ELF-1 (cell line): ENCODE data around the gene UPF3B.
"Not testable (repeated sequence)": the region's sequence is repeated elsewhere in the genome, so short reads cannot be mapped to it uniquely, and the experiment has no call there.

Source experiments
- DNase-seq: peaks from one replicate; pipeline ENCODE4 v3.0.0-alpha.2; 2016; ENCODE audit warnings: low read depth, low spot score

The UPF3B gene

GRCh38 chrX:119826399-119826959, 26.3 kb downstream of the UPF3B start:
- no peak for DNase-seq

DNA sequence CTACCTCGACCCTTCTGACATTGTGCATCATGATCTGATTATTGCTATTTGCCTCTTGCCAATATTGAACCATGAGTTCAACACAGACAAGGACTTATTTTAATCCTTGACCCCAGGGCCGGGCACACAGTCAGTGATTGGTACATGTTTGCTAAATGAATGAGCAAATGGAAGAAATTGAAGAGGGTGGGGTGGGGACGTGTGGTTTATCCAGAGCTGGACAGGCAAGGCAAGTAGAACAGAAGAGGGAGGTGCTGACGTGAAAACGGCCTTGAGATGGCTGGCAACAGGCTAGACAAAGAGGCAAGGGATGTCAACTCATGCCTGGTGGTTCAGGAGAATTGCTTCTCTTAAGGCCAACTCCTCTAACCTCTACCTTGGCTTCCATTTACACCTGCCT, 28.5 kb downstream of the UPF3B start:
- DNase-seq = not testable (repeated sequence)

- DNase-seq = not testable (repeated sequence)
Measured at GRCh38 chrX:119821703-119822102, 31.1 kb downstream of the UPF3B start.

DNA sequence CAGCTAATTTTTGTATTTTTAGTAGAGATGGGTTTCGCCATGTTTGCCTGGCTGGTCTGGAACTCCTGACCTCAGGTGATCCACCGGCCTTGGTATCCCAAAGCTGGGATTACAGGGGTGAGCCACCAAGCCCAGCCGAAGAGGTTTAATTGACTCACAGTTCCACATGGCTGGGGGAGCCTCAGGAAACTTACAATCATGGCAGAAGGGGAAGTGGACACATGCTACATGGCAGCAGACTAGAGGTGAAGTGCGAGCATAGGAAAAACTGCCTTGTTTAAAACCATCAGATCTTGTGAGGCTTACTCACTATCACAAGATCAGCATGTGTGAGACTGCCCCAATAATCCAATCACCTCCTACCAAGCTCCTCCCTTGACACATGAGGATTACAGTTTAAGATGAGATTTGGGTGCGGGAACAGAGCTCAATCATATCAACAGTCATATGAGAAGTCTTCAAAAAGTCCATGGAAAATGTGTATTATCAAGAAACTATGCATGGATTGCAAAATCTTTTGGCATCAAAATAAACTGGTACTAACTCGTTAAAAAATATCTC, 35.6 kb downstream of the UPF3B start:
- DNase-seq = no peak

DNA sequence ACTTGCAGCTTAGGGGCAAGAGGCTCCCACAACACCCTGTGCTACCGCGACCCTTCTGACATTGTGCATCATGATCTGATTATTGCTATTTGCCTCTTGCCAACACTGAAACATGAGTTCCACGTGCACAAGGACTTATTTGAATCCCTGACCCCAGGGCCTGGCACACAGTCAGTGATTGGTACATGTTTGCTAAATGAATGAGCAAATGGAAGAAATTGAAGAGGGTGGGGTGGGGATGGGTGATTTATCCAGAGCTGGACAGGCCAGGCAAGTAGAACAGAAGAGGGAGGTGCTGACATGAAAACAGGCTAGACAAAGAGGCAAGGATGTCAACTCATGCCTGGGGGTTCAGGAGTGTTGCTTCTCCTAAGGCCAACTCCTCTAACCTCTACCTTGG, 36.5 kb downstream of the UPF3B start:
- peak; percentile 9 for DNase-seq

GRCh38 chrX:119809185-119809666, 43.5 kb downstream of the UPF3B start:
- DNase-seq = peak; percentile 46

DNA sequence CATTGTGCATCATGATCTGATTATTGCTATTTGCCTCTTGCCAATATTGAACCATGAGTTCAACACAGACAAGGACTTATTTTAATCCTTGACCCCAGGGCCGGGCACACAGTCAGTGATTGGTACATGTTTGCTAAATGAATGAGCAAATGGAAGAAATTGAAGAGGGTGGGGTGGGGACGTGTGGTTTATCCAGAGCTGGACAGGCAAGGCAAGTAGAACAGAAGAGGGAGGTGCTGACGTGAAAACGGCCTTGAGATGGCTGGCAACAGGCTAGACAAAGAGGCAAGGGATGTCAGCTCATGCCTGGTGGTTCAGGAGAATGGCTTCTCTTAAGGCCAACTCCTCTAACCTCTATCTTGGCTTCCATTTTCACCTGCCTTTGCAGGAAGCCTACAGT, 44.3 kb downstream of the UPF3B start:
- not testable (repeated sequence) for DNase-seq

- no peak for DNase-seq
Measured at GRCh38 chrX:119802546-119802945, 50.2 kb downstream of the UPF3B start.

- DNase-seq = no peak
Measured at GRCh38 chrX:119801253-119802221, 51.2 kb downstream of the UPF3B start.

- peak; percentile 96 for DNase-seq
Measured at GRCh38 chrX:119791437-119792231, 61.1 kb downstream of the UPF3B start, which contains the start of gene RPL39. Gene RPL39, minus strand, starts transcription at chrX:119791630. Its CDS starts 54 bp downstream, at chrX:119791576.

- no peak for DNase-seq
Measured at GRCh38 chrX:119790977-119791436, 61.8 kb downstream of the UPF3B start.

DNA sequence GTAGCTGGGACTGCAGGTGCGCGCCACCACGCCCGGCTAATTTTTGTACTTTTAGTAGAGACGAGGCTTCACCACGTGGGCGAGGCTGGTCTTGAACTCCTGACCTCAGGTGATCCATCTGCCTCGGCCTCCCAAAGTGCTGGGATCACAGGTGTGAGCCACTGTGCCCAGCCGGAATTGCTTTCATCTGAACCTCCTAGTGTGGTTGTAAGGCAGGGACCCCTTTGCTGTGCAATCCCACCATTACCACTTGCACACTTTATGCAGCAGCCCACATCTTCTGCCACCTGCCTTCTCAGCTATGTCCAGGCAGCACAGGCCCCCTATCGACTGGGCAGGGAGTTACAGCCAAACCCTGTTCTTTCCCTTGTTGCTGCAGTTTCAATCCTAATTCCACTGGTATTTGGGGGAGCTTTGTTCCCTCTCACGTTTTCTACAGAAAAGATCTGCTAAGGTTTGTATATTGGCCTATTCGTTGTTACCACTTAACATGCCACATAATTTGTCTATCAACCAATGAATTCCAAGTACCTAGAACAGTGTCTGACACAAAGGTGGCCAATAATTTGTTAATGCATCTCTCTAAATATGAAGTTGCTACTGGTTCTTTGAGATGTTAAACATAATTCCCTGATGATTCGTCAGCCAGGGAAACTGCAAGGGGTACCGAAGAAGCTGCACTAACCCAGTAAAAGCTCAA, 67.9 kb downstream of the UPF3B start:
- DNase-seq = peak; percentile 79
